Fibroblast of villous mesenchyme (primary cell): ENCODE results near the gene CAMKK1. TPM values are rescaled to one million over a fixed set of nuclear protein-coding genes. Genes with fewer than 3 reads are reported as not detected.

Source experiments
- DNase-seq: peaks from one replicate; pipeline ENCODE4 v3.0.0-alpha.2; 2010; ENCODE audit warnings: low read depth
- H3K4me3 ChIP-seq: 2 replicates; pipeline ENCODE4 v1.5.1; 2011; ENCODE audit warnings: low read depth, mild to moderate bottlenecking, low read length
- total RNA-seq: library from RNA; depleted of rRNA; stranded (reverse); fragments of >200 nt; gene quantifications from 2 replicates; pipeline ENCODE4 v1.2.3, GENCODE V29; 2012
- TF ChIP-seq, protein P1 (sequence below): IDR thresholded peaks from 2 replicates; pipeline ENCODE4 v1.5.1; 2012; ENCODE audit warnings: low read depth, mild to moderate bottlenecking, low read length; ENCODE audit not compliant: insufficient read depth

The CAMKK1 gene
- total RNA-seq, 1 donor, result 2.2 TPM

DNA sequence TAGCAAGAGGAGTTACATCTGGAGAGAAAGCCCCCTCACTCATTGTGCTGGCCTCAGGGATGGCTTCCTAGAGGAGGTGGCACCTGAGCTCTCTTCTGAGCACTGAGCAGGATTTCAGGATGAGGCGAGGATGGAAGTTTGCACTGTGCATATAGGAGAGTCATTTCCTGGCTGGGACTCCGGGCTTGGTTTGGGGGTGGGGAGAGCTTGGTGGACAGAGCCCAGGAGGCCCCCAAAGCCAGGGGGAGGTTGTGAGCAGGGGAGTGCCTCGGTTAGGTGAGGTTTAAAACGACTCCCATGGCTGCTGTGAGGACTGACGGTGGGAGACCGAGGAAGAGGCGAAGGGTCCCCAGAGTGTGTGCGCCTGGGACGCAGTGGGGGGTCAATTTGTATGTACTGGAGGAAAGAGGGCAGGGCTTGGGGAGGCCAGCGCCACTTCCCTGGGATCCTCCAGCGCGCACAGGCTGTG is 1.2 kb downstream of the CAMKK1 start:
- peak overlapping the region; percentile 61 for H3K4me3 ChIP-seq
- TF ChIP-seq, protein P1, sequence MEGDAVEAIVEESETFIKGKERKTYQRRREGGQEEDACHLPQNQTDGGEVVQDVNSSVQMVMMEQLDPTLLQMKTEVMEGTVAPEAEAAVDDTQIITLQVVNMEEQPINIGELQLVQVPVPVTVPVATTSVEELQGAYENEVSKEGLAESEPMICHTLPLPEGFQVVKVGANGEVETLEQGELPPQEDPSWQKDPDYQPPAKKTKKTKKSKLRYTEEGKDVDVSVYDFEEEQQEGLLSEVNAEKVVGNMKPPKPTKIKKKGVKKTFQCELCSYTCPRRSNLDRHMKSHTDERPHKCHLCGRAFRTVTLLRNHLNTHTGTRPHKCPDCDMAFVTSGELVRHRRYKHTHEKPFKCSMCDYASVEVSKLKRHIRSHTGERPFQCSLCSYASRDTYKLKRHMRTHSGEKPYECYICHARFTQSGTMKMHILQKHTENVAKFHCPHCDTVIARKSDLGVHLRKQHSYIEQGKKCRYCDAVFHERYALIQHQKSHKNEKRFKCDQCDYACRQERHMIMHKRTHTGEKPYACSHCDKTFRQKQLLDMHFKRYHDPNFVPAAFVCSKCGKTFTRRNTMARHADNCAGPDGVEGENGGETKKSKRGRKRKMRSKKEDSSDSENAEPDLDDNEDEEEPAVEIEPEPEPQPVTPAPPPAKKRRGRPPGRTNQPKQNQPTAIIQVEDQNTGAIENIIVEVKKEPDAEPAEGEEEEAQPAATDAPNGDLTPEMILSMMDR, result no peak
- no peak for DNase-seq

- no peak for DNase-seq
- no peak overlapping the region for H3K4me3 ChIP-seq
- TF ChIP-seq, protein P1, result no peak
Measured at GRCh38 chr17:3890878-3891219, 2.0 kb downstream of the CAMKK1 start.

DNA sequence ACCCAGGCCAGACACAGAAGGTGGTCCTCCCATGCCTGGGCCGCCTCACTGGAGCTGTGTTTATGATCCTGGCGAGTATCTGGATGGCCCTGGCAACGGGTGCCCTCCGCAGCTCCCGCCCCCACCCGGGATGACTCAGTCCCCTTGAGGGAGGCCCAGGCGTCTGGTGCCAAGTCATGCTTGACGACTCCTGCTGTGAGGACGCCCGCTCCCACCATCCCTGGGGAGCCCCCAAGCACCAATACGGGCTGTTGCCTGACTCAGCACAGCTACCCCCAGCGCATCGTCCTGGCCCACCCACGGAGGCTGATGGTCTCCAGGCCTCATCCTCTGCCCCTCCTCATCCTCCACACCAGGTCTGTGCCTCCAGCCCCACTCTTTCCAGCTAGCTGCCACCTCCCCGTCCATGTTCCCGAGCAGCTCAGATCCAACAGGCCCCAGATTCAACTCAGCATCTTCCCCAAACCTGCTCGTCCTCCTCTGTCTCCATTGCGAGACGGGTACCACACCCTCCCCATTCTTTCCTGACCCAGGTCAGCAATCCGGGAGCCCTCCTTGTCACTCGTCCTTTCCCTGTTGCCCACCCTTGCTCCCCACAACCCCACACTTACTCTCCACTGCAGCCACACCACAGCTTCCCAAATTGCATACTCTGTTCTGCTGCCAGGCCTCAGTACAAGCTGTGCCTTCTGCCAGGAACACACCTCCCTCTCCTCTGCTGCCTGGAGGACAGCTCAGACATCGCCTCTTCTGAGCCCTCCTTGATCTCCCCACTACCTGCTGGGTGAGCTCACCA is 2.6 kb downstream of the CAMKK1 start:
- TF ChIP-seq, protein P1, result no peak
- H3K4me3 ChIP-seq, result no peak overlapping the region
- DNase-seq, result peak; percentile 73

DNA sequence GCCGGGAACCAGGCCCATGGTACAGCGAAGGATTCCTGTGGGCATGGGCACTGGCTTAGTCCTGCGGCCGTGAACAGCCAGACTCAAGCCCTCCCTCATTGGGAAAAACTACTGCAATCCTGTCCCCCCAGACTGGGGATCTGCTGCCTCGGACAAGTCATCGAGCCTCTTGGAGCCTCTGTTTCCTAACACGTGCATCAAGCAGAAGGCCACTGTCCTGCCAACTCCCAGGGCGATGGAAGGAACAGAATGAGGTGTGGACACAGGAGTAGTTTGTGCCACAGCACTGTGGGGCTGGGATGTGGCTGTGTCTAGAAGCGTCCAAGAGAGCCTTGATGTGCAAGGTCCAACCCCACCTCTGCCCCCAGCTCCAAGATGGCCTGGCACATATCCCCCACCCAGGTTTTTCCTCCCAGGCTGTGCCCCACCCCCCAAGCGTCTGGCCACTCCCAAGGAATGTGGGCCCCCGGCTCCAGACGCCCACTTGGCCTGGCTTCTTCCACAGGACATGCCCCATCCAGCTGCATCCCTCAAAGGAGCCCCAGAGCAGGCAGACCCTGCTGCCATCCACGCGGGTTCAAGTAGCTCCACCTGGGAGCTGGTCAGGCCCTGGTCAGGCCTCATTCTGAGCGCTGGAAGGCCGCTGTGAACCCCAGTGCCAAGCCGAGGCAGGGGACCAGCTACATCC is 3.4 kb downstream of the CAMKK1 start:
- TF ChIP-seq, protein P1, result no peak
- H3K4me3 ChIP-seq, result no peak overlapping the region
- no peak for DNase-seq

DNA sequence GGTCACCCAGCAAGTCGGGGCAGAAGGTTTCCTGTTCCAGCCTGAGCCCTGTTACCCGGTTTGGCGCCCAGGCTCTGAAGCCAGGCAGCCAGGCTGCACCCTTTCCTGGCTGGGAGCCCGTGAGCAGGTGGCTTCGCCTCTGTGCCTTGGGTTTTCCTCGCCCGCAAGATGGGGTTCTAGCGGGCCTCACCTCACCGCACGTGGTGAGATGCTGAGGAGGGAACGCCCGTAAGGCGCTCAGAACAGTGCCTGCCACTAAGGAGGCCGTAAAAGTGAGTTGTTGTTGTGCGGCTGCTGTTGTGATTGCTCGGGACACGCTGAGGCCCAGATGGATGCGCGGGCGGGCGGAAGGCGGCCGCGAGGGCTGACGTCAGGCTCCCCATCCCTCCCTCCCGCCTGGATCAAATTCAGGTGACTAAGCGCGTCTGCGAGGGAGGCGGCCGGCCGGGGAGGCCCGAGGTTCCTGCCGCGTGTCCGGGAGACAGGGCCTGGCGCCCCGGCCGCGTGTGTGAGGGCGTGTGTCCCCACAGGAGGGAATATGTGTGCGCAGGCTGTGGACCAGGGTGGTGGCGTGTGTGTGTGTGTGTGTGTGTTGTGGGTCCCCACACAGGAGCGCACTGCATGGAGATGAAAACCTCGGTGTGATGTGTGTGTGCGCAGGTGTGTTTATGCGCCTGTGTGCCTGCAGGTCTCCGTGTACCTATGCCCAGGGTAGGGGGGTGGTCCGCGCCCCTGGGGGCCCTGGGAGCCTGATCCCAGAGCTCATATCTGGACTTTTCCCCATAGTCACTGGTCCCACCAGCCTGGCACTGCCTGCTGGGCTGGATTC is 4.3 kb downstream of the CAMKK1 start:
- no peak overlapping the region for H3K4me3 ChIP-seq
- TF ChIP-seq, protein P1, result no peak
- peak; percentile 92 for DNase-seq

DNA sequence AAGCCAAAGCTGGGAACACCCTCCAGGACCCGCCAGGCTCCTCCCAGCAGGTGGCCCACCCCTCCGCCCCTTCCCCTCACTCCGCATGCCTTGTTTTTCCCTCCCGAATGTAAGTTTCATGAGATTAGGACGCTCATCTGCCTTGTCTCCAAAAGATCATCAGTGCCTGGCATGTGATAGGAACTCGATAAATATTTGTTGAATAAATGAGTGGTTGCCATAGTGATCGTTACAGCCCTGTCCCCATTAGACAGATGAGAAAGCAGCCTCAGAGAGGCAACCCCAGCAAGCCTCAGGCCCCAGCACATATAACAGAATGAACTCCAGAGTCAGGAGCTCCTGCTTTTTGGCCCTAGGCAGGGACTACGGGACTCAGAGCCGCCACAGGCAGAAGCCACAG is 5.0 kb downstream of the CAMKK1 start:
- DNase-seq, result no peak
- TF ChIP-seq, protein P1, result no peak
- no peak overlapping the region for H3K4me3 ChIP-seq
